ENCODE data around the gene MAP4K2. TPM values are rescaled to one million over a fixed set of nuclear protein-coding genes. Genes with fewer than 3 reads are reported as not detected.
"Not testable (repeated sequence)": the region's sequence is repeated elsewhere in the genome, so short reads cannot be mapped to it uniquely, and the experiment has no call there.

MAP4K2 gene
- 10 to 100 TPM; 42.2 to 51.5 (median 43.7) TPM for total RNA-seq

GRCh38 chr11:64803158-64803845 lies at the start of gene MAP4K2:
MAP4K2 (minus strand) TSS chr11:64803214; CDS start chr11:64803149, 65 bp downstream.
- Mint-ChIP-seq H3K9me3 (no peaks in the 10 kb centered on the region), H3K4me3 (peak within 1 kb of the TSS; percentile 87), H3K36me3 (ENCODE audit: insufficient read depth) (peaks cover 18% of the 10 kb centered on the region), H3K27me3 (ENCODE audit: low read depth) (no peaks in the 10 kb centered on the region), H3K4me1 (ENCODE audit: low read depth) (peaks cover 32% of the 10 kb centered on the region)
- DNase-seq (peak; percentile 82), ATAC-seq (peak; percentile 91)

GRCh38 chr11:64851831-64852351 lies 48.9 kb upstream of the MAP4K2 start:
- Mint-ChIP-seq H3K4me1 (ENCODE audit: low read depth) (peaks cover 92% of the 10 kb centered on the region), H3K36me3 (ENCODE audit: insufficient read depth) (peaks cover 12% of the 10 kb centered on the region), H3K27me3 (ENCODE audit: low read depth) (no peaks in the 10 kb centered on the region), H3K4me3 (no peak overlapping the region), H3K9me3 (no peaks in the 10 kb centered on the region)
- DNase-seq (no peak), ATAC-seq (no peak)

GRCh38 chr11:64850979-64851567 lies 48.1 kb upstream of the MAP4K2 start:
- H3K9me3 Mint-ChIP-seq, result no peaks in the 10 kb centered on the region
- peaks cover 12% of the 10 kb centered on the region for H3K36me3 Mint-ChIP-seq (ENCODE audit: insufficient read depth)
- H3K4me1 Mint-ChIP-seq (ENCODE audit: low read depth), result peaks cover 84% of the 10 kb centered on the region
- ATAC-seq, result peak; percentile 52 to 65
- H3K4me3 Mint-ChIP-seq, result peak overlapping the region; percentile 33
- no peaks in the 10 kb centered on the region for H3K27me3 Mint-ChIP-seq (ENCODE audit: low read depth)
- peak; percentile 45 for DNase-seq

GRCh38 chr11:64849598-64850356 lies 46.8 kb upstream of the MAP4K2 start:
- H3K36me3 Mint-ChIP-seq (ENCODE audit: insufficient read depth), result peaks cover 4% of the 10 kb centered on the region
- DNase-seq (no peak), ATAC-seq (no peak)
- no peaks in the 10 kb centered on the region for H3K27me3 Mint-ChIP-seq (ENCODE audit: low read depth)
- H3K4me1 Mint-ChIP-seq (ENCODE audit: low read depth), result peaks cover 76% of the 10 kb centered on the region
- H3K4me3 Mint-ChIP-seq, result no peak overlapping the region
- H3K9me3 Mint-ChIP-seq, result no peaks in the 10 kb centered on the region

- ATAC-seq (no peak), DNase-seq (no peak)
- Mint-ChIP-seq H3K27me3 (ENCODE audit: low read depth) (no peaks in the 10 kb centered on the region), H3K9me3 (no peaks in the 10 kb centered on the region), H3K36me3 (ENCODE audit: insufficient read depth) (no peaks in the 10 kb centered on the region), H3K4me1 (ENCODE audit: low read depth) (peaks cover 69% of the 10 kb centered on the region), H3K4me3 (no peak overlapping the region)
These were observed 46.0 kb upstream of the MAP4K2 start for GRCh38 chr11:64848826-64849597.

GRCh38 chr11:64848214-64848825 lies 45.3 kb upstream of the MAP4K2 start:
- no peaks in the 10 kb centered on the region for H3K9me3 Mint-ChIP-seq
- no peak for DNase-seq
- no peaks in the 10 kb centered on the region for H3K27me3 Mint-ChIP-seq (ENCODE audit: low read depth)
- H3K4me1 Mint-ChIP-seq (ENCODE audit: low read depth), result peaks cover 68% of the 10 kb centered on the region
- no peak for ATAC-seq
- peak overlapping the region; percentile 45 for H3K4me3 Mint-ChIP-seq
- no peaks in the 10 kb centered on the region for H3K36me3 Mint-ChIP-seq (ENCODE audit: insufficient read depth)

- H3K9me3 Mint-ChIP-seq, result no peaks in the 10 kb centered on the region
- no peaks in the 10 kb centered on the region for H3K27me3 Mint-ChIP-seq (ENCODE audit: low read depth)
- no peaks in the 10 kb centered on the region for H3K36me3 Mint-ChIP-seq (ENCODE audit: insufficient read depth)
- peaks cover 56% of the 10 kb centered on the region for H3K4me1 Mint-ChIP-seq (ENCODE audit: low read depth)
- peak; percentile 72 to 77 for ATAC-seq
- H3K4me3 Mint-ChIP-seq, result no peak overlapping the region
- DNase-seq, result peak; percentile 95
These were observed 44.1 kb upstream of the MAP4K2 start for GRCh38 chr11:64846998-64847666.

GRCh38 chr11:64845776-64846129 lies 42.7 kb upstream of the MAP4K2 start:
- not testable (repeated sequence) for ATAC-seq; H3K36me3 Mint-ChIP-seq (ENCODE audit: insufficient read depth); H3K27me3 Mint-ChIP-seq (ENCODE audit: low read depth); DNase-seq; H3K9me3 Mint-ChIP-seq
- peak overlapping the region; percentile 58 for H3K4me3 Mint-ChIP-seq
- H3K4me1 Mint-ChIP-seq (ENCODE audit: low read depth), result peaks cover 42% of the 10 kb centered on the region

- no peaks in the 10 kb centered on the region for H3K36me3 Mint-ChIP-seq (ENCODE audit: insufficient read depth)
- no peak for DNase-seq
- no peak for ATAC-seq
- H3K4me3 Mint-ChIP-seq, result peak overlapping the region; percentile 58
- H3K9me3 Mint-ChIP-seq, result no peaks in the 10 kb centered on the region
- H3K4me1 Mint-ChIP-seq (ENCODE audit: low read depth), result peaks cover 39% of the 10 kb centered on the region
- H3K27me3 Mint-ChIP-seq (ENCODE audit: low read depth), result no peaks in the 10 kb centered on the region
These were observed 42.2 kb upstream of the MAP4K2 start for GRCh38 chr11:64845129-64845775.

GRCh38 chr11:64844330-64845128 lies 41.5 kb upstream of the MAP4K2 start, which contains the start of gene CDC42BPG:
CDC42BPG (minus strand) TSS chr11:64844653; CDS start chr11:64844569, 84 bp downstream.
- Mint-ChIP-seq H3K36me3 (ENCODE audit: insufficient read depth) (no peaks in the 10 kb centered on the region), H3K4me3 (peak within 1 kb of the TSS; percentile 70), H3K4me1 (ENCODE audit: low read depth) (peaks cover 33% of the 10 kb centered on the region), H3K9me3 (no peaks in the 10 kb centered on the region), H3K27me3 (ENCODE audit: low read depth) (no peaks in the 10 kb centered on the region)
- peak; percentile 81 to 82 for ATAC-seq
- DNase-seq, result peak; percentile 55

- no peak for DNase-seq
- no peaks in the 10 kb centered on the region for H3K9me3 Mint-ChIP-seq
These were observed 40.8 kb upstream of the MAP4K2 start for GRCh38 chr11:64843686-64844329.

More at GRCh38 chr11:64843686-64844329, 40.8 kb upstream of the MAP4K2 start:
- Mint-ChIP-seq H3K4me3 (peak overlapping the region; percentile 70), H3K27me3 (ENCODE audit: low read depth) (no peaks in the 10 kb centered on the region), H3K4me1 (ENCODE audit: low read depth) (peaks cover 26% of the 10 kb centered on the region), H3K36me3 (ENCODE audit: insufficient read depth) (no peaks in the 10 kb centered on the region)
- ATAC-seq, result peak in 1 of 2 donors; percentile 2
